H1 (cell line): ENCODE measurements around the gene LRBA. TPM values are rescaled to one million over a fixed set of nuclear protein-coding genes. Genes with fewer than 3 reads are reported as not detected.

Experiments
- CTCF ChIA-PET: fragments of 300-600 bp; sonication (Branson Sonifier 250); formaldehyde crosslinking; loops from one replicate; lab custom pipeline; 2021; ENCODE audit not compliant: partially characterized antibody; lab: Charles Lee
- POLR2A ChIA-PET: fragments of 300-600 bp; sonication (Branson Sonifier 250); formaldehyde crosslinking; loops from one replicate; lab custom pipeline; 2021; ENCODE audit warnings: inconsistent platforms; ENCODE audit not compliant: partially characterized antibody; lab: Charles Lee
- DNase-seq, 2 experiments: peaks; one replicate each; pipeline versions ENCODE4 v3.0.0 to v3.0.0-alpha.2; 2010 to 2022; ENCODE audit warnings: low spot score in 2 of 2, low read depth in 1 of 2, mixed read lengths in 1 of 2
- FAIRE-seq: peaks from 2 replicates; lab custom pipeline; 2011; peaks lifted over from hg19 to GRCh38; lab: Jason Lieb, UNC
- H2AFZ ChIP-seq: 2 replicates; pipeline ENCODE4 v1.8.1; 2012; ENCODE audit warnings: low read length, inconsistent platforms
- H2AK5ac ChIP-seq: 2 replicates; pipeline ENCODE4 v1.6.1; 2013; ENCODE audit warnings: low read depth, low read length
- H2BK120ac ChIP-seq: replicated peaks from 2 replicates; pipeline ENCODE3; 2013; ENCODE audit warnings: low read depth, low read length, inconsistent platforms
- H2BK12ac ChIP-seq: 2 replicates; pipeline ENCODE4 v1.6.1; 2013; ENCODE audit warnings: low read depth, low read length
- H2BK15ac ChIP-seq: 2 replicates; pipeline ENCODE4 v1.6.1; 2013; ENCODE audit warnings: low read length
- H2BK20ac ChIP-seq: 2 replicates; pipeline ENCODE4 v1.6.1; 2013; ENCODE audit warnings: low read length
- H2BK5ac ChIP-seq: 2 replicates; pipeline ENCODE4 v1.6.1; 2013; ENCODE audit warnings: low read depth, low read length
- H3K14ac ChIP-seq: 2 replicates; pipeline ENCODE4 v1.6.1; 2013; ENCODE audit warnings: inconsistent platforms; ENCODE audit not compliant: insufficient read length
- H3K18ac ChIP-seq: 2 replicates; pipeline ENCODE4 v1.6.1; 2013; ENCODE audit warnings: low read length; ENCODE audit errors: extremely low read depth
- H3K23ac ChIP-seq: 2 replicates; pipeline ENCODE4 v1.6.1; 2013; ENCODE audit warnings: inconsistent platforms; ENCODE audit not compliant: insufficient read length
- H3K23me2 ChIP-seq: 2 replicates; pipeline ENCODE4 v1.6.1; 2013; ENCODE audit warnings: low read depth, low read length
- H3K27ac ChIP-seq: 2 replicates; pipeline ENCODE4 v1.6.1; 2011; ENCODE audit warnings: low read depth, low read length, inconsistent platforms
- H3K27me3 ChIP-seq, 4 experiments: replicated peaks in 1 of 4; 1 replicate in 1 of 4; 2 replicates in 3 of 4; pipeline versions ENCODE4 v1.6.1 to v1.8.1; 2011 to 2013; ENCODE audit warnings: low read length in 3 of 4, mild to moderate bottlenecking in 3 of 4, inconsistent platforms in 2 of 4, mixed read lengths in 2 of 4, moderate library complexity in 1 of 4; ENCODE audit not compliant: control insufficient read depth in 3 of 4, insufficient read depth in 3 of 4; ENCODE audit errors: extremely low read depth in 1 of 4
- H3K36me3 ChIP-seq, 4 experiments: 2 replicates each; pipeline versions ENCODE4 v1.6.1 to v1.8.1; 2011 to 2013; ENCODE audit warnings: mild to moderate bottlenecking in 4 of 4, low read length in 3 of 4, moderate library complexity in 2 of 4, control low read depth in 1 of 4, inconsistent platforms in 1 of 4; ENCODE audit not compliant: insufficient read depth in 4 of 4, control insufficient read depth in 2 of 4
- H3K4ac ChIP-seq: replicated peaks from 2 replicates; pipeline ENCODE3; 2013; ENCODE audit warnings: low read length, low read depth, mixed read lengths, inconsistent platforms; ENCODE audit not compliant: insufficient read length
- H3K4me1 ChIP-seq, 4 experiments: replicated peaks in 1 of 4; 1 replicate in 1 of 4; 2 replicates in 3 of 4; pipeline versions ENCODE4 v1.6.1 to v1.8.1; 2011 to 2013; ENCODE audit warnings: low read length in 3 of 4, inconsistent platforms in 2 of 4, mixed read lengths in 1 of 4; ENCODE audit not compliant: insufficient read depth in 4 of 4, control insufficient read depth in 3 of 4
- H3K4me2 ChIP-seq, 2 experiments: 2 replicates each; pipeline versions ENCODE4 v1.6.1 to v1.8.1; 2011 to 2013; ENCODE audit warnings: low read depth in 2 of 2, low read length in 2 of 2, control low read depth in 1 of 2, inconsistent platforms in 1 of 2, mild to moderate bottlenecking in 1 of 2; ENCODE audit not compliant: insufficient read depth in 1 of 2
- H3K4me3 ChIP-seq, 4 experiments: fragments of 200-600, 300-600 bp in 1 of 4; sonication (generic), shearing (Covaris generic), sonication (Bioruptor Twin) in 1 of 4; 2 replicates each; pipeline versions ENCODE4 v1.5.1 to v1.8.1; 2011 to 2016; ENCODE audit warnings: low read length in 4 of 4, low read depth in 3 of 4, control low read depth in 2 of 4, inconsistent platforms in 2 of 4, mild to moderate bottlenecking in 2 of 4, mixed read lengths in 1 of 4, moderate library complexity in 1 of 4; ENCODE audit not compliant: insufficient read depth in 2 of 4; ENCODE audit errors: extremely low read depth in 1 of 4
- H3K56ac ChIP-seq: replicated peaks from 2 replicates; pipeline ENCODE3; 2013; ENCODE audit warnings: low read depth, mild to moderate bottlenecking, mixed read lengths, low read length, inconsistent platforms; ENCODE audit not compliant: insufficient read length
- H3K79me1 ChIP-seq: 2 replicates; pipeline ENCODE4 v1.6.1; 2013; ENCODE audit warnings: low read depth, low read length, control low read depth
- H3K79me2 ChIP-seq, 2 experiments: 2 replicates each; pipeline versions ENCODE4 v1.6.1 to v1.8.1; 2012 to 2013; ENCODE audit warnings: low read length in 2 of 2, mild to moderate bottlenecking in 2 of 2, inconsistent platforms in 1 of 2; ENCODE audit not compliant: insufficient read depth in 2 of 2, control insufficient read depth in 1 of 2
- H3K9ac ChIP-seq, 4 experiments: replicated peaks in 1 of 4; 1 replicate in 1 of 4; 2 replicates in 3 of 4; pipeline versions ENCODE4 v1.6.1 to v1.8.1; 2011 to 2013; ENCODE audit warnings: low read depth in 3 of 4, low read length in 3 of 4, control low read depth in 2 of 4, mild to moderate bottlenecking in 2 of 4, moderate library complexity in 2 of 4, inconsistent platforms in 1 of 4; ENCODE audit errors: extremely low read depth in 1 of 4
- H3K9me3 ChIP-seq, 2 experiments: 2 replicates each; pipeline versions ENCODE4 v1.6.1 to v1.8.1; 2012 to 2013; ENCODE audit warnings: mild to moderate bottlenecking in 2 of 2, moderate library complexity in 2 of 2, control low read depth in 1 of 2, inconsistent platforms in 1 of 2, low read depth in 1 of 2, low read length in 1 of 2, mixed read lengths in 1 of 2; ENCODE audit not compliant: insufficient read depth in 2 of 2
- H4K20me1 ChIP-seq, 2 experiments: replicated peaks in 1 of 2; 2 replicates each; pipeline versions ENCODE3 to v1.8.1; 2011 to 2013; ENCODE audit warnings: inconsistent platforms in 2 of 2, low read length in 2 of 2, mild to moderate bottlenecking in 1 of 2; ENCODE audit not compliant: insufficient read depth in 2 of 2, control insufficient read depth in 1 of 2
- H4K5ac ChIP-seq: 2 replicates; pipeline ENCODE4 v1.6.1; 2013; ENCODE audit warnings: low read length, low read depth, mixed read lengths, inconsistent platforms; ENCODE audit not compliant: insufficient read length
- H4K8ac ChIP-seq: 2 replicates; pipeline ENCODE4 v1.8.0; 2013; ENCODE audit warnings: mild to moderate bottlenecking, moderate library complexity, low read length, inconsistent platforms; ENCODE audit not compliant: insufficient read depth; ENCODE audit errors: extremely low read depth
- H4K91ac ChIP-seq: replicated peaks from 2 replicates; pipeline ENCODE3; 2013; ENCODE audit warnings: low read length, mixed read lengths, inconsistent platforms; ENCODE audit not compliant: insufficient read length
- WGBS, 2 experiments: shearing (Covaris generic) in 1 of 2; methylation state at CpG; one replicate each; pipeline versions ENCODE4 v1.1.6 to v1.1.7; 2013 to 2015; ENCODE audit warnings: low lambda C conversion rate in 2 of 2, mixed read lengths in 2 of 2, inconsistent platforms in 1 of 2, low coverage in 1 of 2, missing lambda C conversion rate in 1 of 2; ENCODE audit not compliant: insufficient replicate concordance in 2 of 2, insufficient coverage in 1 of 2, insufficient read length in 1 of 2; ENCODE audit errors: extremely low coverage in 1 of 2, missing lambda C conversion rate in 1 of 2; 5-methylcytosine and 5-hydroxymethylcytosine counted together
- polyA plus RNA-seq, 7 experiments: library from polyadenylated mRNA; depleted of rRNA in 3 of 7; stranded (reverse) in 5 of 7; unstranded in 2 of 7; fragments of >200 nt in 5 of 7; fragments of 200-250 nt in 2 of 7; gene quantifications; 1 replicate in 5 of 7; 2 replicates in 1 of 7; 4 replicates in 1 of 7; pipeline versions ENCODE4 v1.2.1 to v1.2.3, GENCODE V29; 2011 to 2013; ENCODE audit warnings: missing spikeins in 2 of 7, mixed read lengths in 2 of 7
- total RNA-seq: library from RNA; stranded (reverse); fragmentation: NEBNext Ultra II Directional; extraction: Animal tissue kit (Norgen Biotek cat#: 25700); gene quantifications from 2 replicates; pipeline ENCODE4 v1.2.1, GENCODE V29; 2021

LRBA gene
- total and polyA plus RNA-seq, 2 of the 8 experiments (the other 6 are each of a cell fraction or from before 2014, with no cell fraction given), result 54.6 to 83.2 TPM

DNA sequence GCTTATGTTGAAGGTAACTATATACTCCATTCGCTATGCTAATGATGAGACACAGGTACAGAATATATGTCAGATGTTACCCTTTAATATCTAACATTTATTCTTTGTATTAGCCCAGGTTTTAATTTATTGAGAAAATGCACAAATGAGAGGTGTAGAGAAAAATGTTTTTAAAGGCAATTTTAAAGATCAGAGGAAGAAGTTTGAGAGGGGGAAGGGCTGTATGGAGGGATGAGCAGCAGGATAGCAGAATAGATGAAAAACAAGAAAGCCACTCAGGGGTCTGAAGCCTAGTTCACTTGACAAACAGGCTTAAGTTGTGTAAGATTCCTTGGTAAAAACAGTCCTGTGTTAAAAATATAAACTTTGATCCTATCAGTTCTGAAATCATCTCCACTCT is 429.5 kb downstream of the LRBA start:
- Histone ChIP-seq H3K9me3 (no peaks in the 10 kb centered on the region), H3K9ac (no peak overlapping the region), H2BK5ac (no peak overlapping the region), H3K56ac (no peak overlapping the region), H3K4me3 (no peak overlapping the region; a peak in 1 of 8 replicates), H4K8ac (no peak overlapping the region), H3K18ac (no peak overlapping the region), H3K14ac (no peak overlapping the region), H3K79me1 (no peaks in the 10 kb centered on the region), H2BK12ac (no peak overlapping the region), H3K36me3 (no peaks in the 10 kb centered on the region; a peak in 2 of 8 replicates), H3K27ac (no peak overlapping the region), H3K4me1 (peaks cover 0 to 16% (median 4%) of the 10 kb centered on the region in 4 experiments; a peak in 4 of 7 replicates), H2AK5ac (no peak overlapping the region), H2BK15ac (no peak overlapping the region), H4K20me1 (peaks cover 11% of the 10 kb centered on the region in 2 experiments), H2BK20ac (no peak overlapping the region), H4K91ac (no peak overlapping the region), H2BK120ac (no peak overlapping the region), H3K4me2 (no peak overlapping the region), H3K23ac (no peak overlapping the region), H3K79me2 (no peaks in the 10 kb centered on the region), H3K23me2 (peaks cover 20% of the 10 kb centered on the region), H3K4ac (no peak overlapping the region), H3K27me3 (peaks cover 2 to 37% (median 25%) of the 10 kb centered on the region in 4 experiments; a peak in 6 of 7 replicates), H2AFZ (no peak overlapping the region), H4K5ac (no peak overlapping the region)
- DNase-seq (no peak), FAIRE-seq (no peak)
- 83% methylated on average over 1 of the region's 1 CpG; no CpG with 5 or more reads in 1 of the 2 experiments for WGBS, 2 experiments
- ChIA-PET CTCF (no interaction called here), POLR2A (no interaction called here)
